Loucy (cell line): ENCODE results near the gene AGPAT2.
A peak's percentile ranks its signal among the peaks of the same experiment; 100 is the strongest.

Experiments used
- H2AFZ ChIP-seq: fragments of 200-600 bp; sonication (generic); 2 replicates; pipeline ENCODE4 v1.6.0; 2016; ENCODE audit warnings: antibody characterized with exemption, mild to moderate bottlenecking, low read length, moderate library complexity
- H3F3A ChIP-seq: fragments of 200-600 bp; 2 replicates; pipeline ENCODE4 v1.6.0; 2016; ENCODE audit warnings: antibody characterized with exemption, low read depth, mild to moderate bottlenecking
- H3K27me3 ChIP-seq: fragments of 200-600 bp; sonication (generic); 2 replicates; pipeline ENCODE4 v1.6.1; 2014; ENCODE audit warnings: low read length, mild to moderate bottlenecking; ENCODE audit not compliant: insufficient read depth, poor library complexity, severe bottlenecking
- H3K36me3 ChIP-seq: fragments of 200-600 bp; sonication (generic); 2 replicates; pipeline ENCODE4 v1.6.1; 2016; ENCODE audit warnings: low read length; ENCODE audit not compliant: insufficient read depth
- H3K4me1 ChIP-seq: fragments of 200-600 bp; sonication (generic); 2 replicates; pipeline ENCODE4 v1.5.1; 2014; ENCODE audit warnings: low read length, mild to moderate bottlenecking; ENCODE audit not compliant: insufficient read depth, poor library complexity, severe bottlenecking
- H3K4me2 ChIP-seq: fragments of 200-600 bp; sonication (generic); 2 replicates; pipeline ENCODE4 v1.6.0; 2014; ENCODE audit warnings: antibody characterized with exemption, low read length, low read depth, mild to moderate bottlenecking; ENCODE audit not compliant: poor library complexity, severe bottlenecking
- H3K4me3 ChIP-seq: fragments of 200-600 bp; sonication (generic); 2 replicates; pipeline ENCODE4 v1.5.1; 2014; ENCODE audit warnings: low read length, mild to moderate bottlenecking, mixed read lengths; ENCODE audit not compliant: poor library complexity, severe bottlenecking
- H3K79me2 ChIP-seq: fragments of 200-600 bp; sonication (generic); 2 replicates; pipeline ENCODE4 v1.6.1; 2014; ENCODE audit warnings: low read length; ENCODE audit not compliant: insufficient read depth
- H3K9ac ChIP-seq: fragments of 200-600 bp; sonication (generic); 2 replicates; pipeline ENCODE4 v1.6.0; 2014; ENCODE audit warnings: mild to moderate bottlenecking, low read depth, low read length, moderate library complexity; ENCODE audit not compliant: poor library complexity, severe bottlenecking
- H3K9me2 ChIP-seq: fragments of 200-600 bp; sonication (generic); replicated peaks from 2 replicates; pipeline ENCODE4 v1.6.1; 2016; ENCODE audit warnings: low read depth, low read length, mixed read lengths
- H3K9me3 ChIP-seq: fragments of 200-600 bp; sonication (generic); 2 replicates; pipeline ENCODE4 v1.6.1; 2014; ENCODE audit warnings: mild to moderate bottlenecking, antibody characterized with exemption, low read length, low read depth; ENCODE audit not compliant: insufficient read depth
- H4K20me1 ChIP-seq: fragments of 200-600 bp; sonication (generic); 2 replicates; pipeline ENCODE4 v1.6.0; 2014; ENCODE audit warnings: antibody characterized with exemption, low read length, mild to moderate bottlenecking; ENCODE audit not compliant: insufficient read depth, poor library complexity, severe bottlenecking
- CTCF ChIP-seq: fragments of 200-600 bp; sonication (generic); conservative IDR thresholded peaks from 2 replicates; pipeline ENCODE4 v1.5.1; 2014; ENCODE audit warnings: mild to moderate bottlenecking, antibody characterized with exemption, low read length
- EZH2phosphoT487 ChIP-seq: fragments of 200-600 bp; IDR thresholded peaks from 2 replicates; pipeline ENCODE4 v1.6.1; 2018; ENCODE audit warnings: antibody characterized with exemption, mild to moderate bottlenecking, moderate library complexity, borderline replicate concordance

Gene AGPAT2

GRCh38 chr9:136644593-136645351, 42.5 kb downstream of the AGPAT2 start:
- Histone ChIP-seq H3K9me3 (no peaks in the 10 kb centered on the region), H3K27me3 (no peaks in the 10 kb centered on the region), H3K4me2 (peak overlapping the region; percentile 53), H3K9me2 (no peaks in the 10 kb centered on the region), H3K79me2 (no peaks in the 10 kb centered on the region), H3K9ac (peak overlapping the region; percentile 65), H3K4me3 (peak overlapping the region; percentile 5), H4K20me1 (no peaks in the 10 kb centered on the region), H2AFZ (peak overlapping the region; percentile 89), H3F3A (no peaks in the 10 kb centered on the region), H3K4me1 (peaks cover 6% of the 10 kb centered on the region), H3K36me3 (no peaks in the 10 kb centered on the region)
- TF ChIP-seq CTCF (peak; percentile 78), EZH2phosphoT487 (no peak)

- peak overlapping the region; percentile 5 for H3K4me3 ChIP-seq
- no peaks in the 10 kb centered on the region for H4K20me1 ChIP-seq
- no peaks in the 10 kb centered on the region for H3K27me3 ChIP-seq
- TF ChIP-seq EZH2phosphoT487 (no peak), CTCF (no peak)
- peak overlapping the region; percentile 89 for H2AFZ ChIP-seq
- no peaks in the 10 kb centered on the region for H3K9me2 ChIP-seq
- peak overlapping the region; percentile 53 for H3K4me2 ChIP-seq
- no peaks in the 10 kb centered on the region for H3K36me3 ChIP-seq
- no peaks in the 10 kb centered on the region for H3K79me2 ChIP-seq
- H3K9me3 ChIP-seq = no peaks in the 10 kb centered on the region
- peak overlapping the region; percentile 65 for H3K9ac ChIP-seq
- no peaks in the 10 kb centered on the region for H3F3A ChIP-seq
- peaks cover 6% of the 10 kb centered on the region for H3K4me1 ChIP-seq
These were observed 43.0 kb downstream of the AGPAT2 start for GRCh38 chr9:136644343-136644592.

- H3K9ac ChIP-seq = peak overlapping the region; percentile 65
- peaks cover 6% of the 10 kb centered on the region for H3K4me1 ChIP-seq
- H3F3A ChIP-seq = no peaks in the 10 kb centered on the region
- no peaks in the 10 kb centered on the region for H3K9me2 ChIP-seq
- TF ChIP-seq CTCF (no peak), EZH2phosphoT487 (no peak)
- peak overlapping the region; percentile 5 for H3K4me3 ChIP-seq
- H4K20me1 ChIP-seq = no peaks in the 10 kb centered on the region
- H3K9me3 ChIP-seq = no peaks in the 10 kb centered on the region
- peak overlapping the region; percentile 53 for H3K4me2 ChIP-seq
- no peaks in the 10 kb centered on the region for H3K79me2 ChIP-seq
- no peaks in the 10 kb centered on the region for H3K27me3 ChIP-seq
- peak overlapping the region; percentile 89 for H2AFZ ChIP-seq
- H3K36me3 ChIP-seq = no peaks in the 10 kb centered on the region
These were observed 43.5 kb downstream of the AGPAT2 start for GRCh38 chr9:136643596-136644342.
